ENCODE measurements around the gene COL6A6. TPM values are rescaled to one million over a fixed set of nuclear protein-coding genes. Genes with fewer than 3 reads are reported as not detected.

Gene COL6A6
- total and polyA plus RNA-seq, 8 donors: 7.0 TPM; not detected in 7

DNA sequence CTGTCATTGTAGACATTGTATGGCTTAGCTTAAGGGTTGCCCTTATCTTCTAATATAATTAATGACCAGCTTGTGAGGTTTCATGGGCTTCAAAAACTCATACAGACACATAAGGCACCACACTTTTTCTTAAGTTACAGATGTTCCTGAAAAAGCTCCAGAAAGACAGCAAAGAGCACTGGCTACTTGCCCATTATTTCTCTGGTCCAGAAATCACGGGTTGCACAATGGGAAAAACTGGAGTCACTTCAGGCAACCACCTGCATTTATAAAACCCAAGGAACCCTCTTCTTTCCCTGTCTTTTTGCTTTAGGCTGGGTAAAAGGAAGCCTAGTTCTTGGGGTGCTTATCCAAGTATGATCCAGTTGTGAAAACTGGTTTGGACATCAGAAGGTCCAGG is 2.3 kb upstream of the COL6A6 start:
- no peaks in the 10 kb centered on the region for H3K36me3 ChIP-seq
- H3K4me3 ChIP-seq: no peak overlapping the region
- H3K4me1 ChIP-seq: peaks cover 0 to 13% (median 4%) of the 10 kb centered on the region in 4 donors
- 50 to 65% (median 57%) methylated on average over 1 of the region's 1 CpG for WGBS, 5 donors
- H3K27me3 ChIP-seq: peaks cover 3 to 50% (median 23%) of the 10 kb centered on the region in 3 donors
- intact Hi-C loops (cut with DNase I; ENCODE audit: low total_unique reads): no loop called here
- DNase-seq: no peak
- TF ChIP-seq POLR2AphosphoS5 (IDR thresholded peaks at IDR 0.05): no peak
- no peak for TF ChIP-seq EP300 (IDR thresholded peaks at IDR 0.05)
- no peak for TF ChIP-seq POLR2A (IDR thresholded peaks at IDR 0.05)
- no peak for TF ChIP-seq CTCF (IDR thresholded peaks at IDR 0.05)
- H3K27ac ChIP-seq: no peak overlapping the region
- peaks cover 0 to 8% (median 2%) of the 10 kb centered on the region in 4 donors for H3K9me3 ChIP-seq

- Histone ChIP-seq H3K9me3 (peaks cover 0 to 8% (median 2%) of the 10 kb centered on the region in 4 donors), H3K27me3 (peaks cover 3 to 50% (median 23%) of the 10 kb centered on the region in 3 donors), H3K27ac (no peak overlapping the region), H3K4me3 (no peak overlapping the region), H3K4me1 (peaks cover 0 to 13% (median 4%) of the 10 kb centered on the region in 4 donors), H3K36me3 (no peaks in the 10 kb centered on the region)
- no peak for TF ChIP-seq POLR2AphosphoS5 (IDR thresholded peaks at IDR 0.05)
- TF ChIP-seq POLR2A (IDR thresholded peaks at IDR 0.05): no peak
- no peak for TF ChIP-seq CTCF (IDR thresholded peaks at IDR 0.05)
- no peak for TF ChIP-seq EP300 (IDR thresholded peaks at IDR 0.05)
- WGBS, 5 donors: 77 to 90% (median 81%) methylated on average over 2 of the region's 2 CpGs
- intact Hi-C loops (cut with DNase I; ENCODE audit: low total_unique reads): no loop called here
- no peak for DNase-seq
Measured at GRCh38 chr3:130515755-130516154, 1.2 kb upstream of the COL6A6 start.

DNA sequence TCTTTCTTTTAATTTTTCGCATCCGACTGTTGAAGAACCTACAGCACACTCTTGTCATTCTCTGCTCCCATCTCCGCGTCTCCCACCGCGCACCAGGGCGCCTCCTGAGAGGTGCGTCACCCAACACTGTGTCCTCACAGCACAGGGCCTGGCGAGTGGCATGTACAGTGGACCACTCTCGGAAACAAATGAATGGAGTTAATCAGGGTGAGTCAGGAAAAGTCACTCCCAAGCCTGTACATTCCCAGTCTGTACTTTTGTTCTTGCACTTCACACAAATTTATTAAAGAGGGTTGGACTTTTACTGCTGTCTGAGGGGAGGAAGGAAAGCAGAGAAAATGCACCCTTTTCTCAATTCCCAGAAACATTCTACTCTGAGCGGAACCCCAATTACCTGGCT is 625 bp downstream of the COL6A6 start:
- DNase-seq: peak in 1 of 2 donors; percentile 16
- 16 to 25% (median 24%) methylated on average over 11 of the region's 11 CpGs for WGBS, 5 donors
- peaks cover 3 to 56% (median 23%) of the 10 kb centered on the region in 3 donors for H3K27me3 ChIP-seq
- intact Hi-C loops (cut with DNase I; ENCODE audit: low total_unique reads): no loop called here
- H3K4me3 ChIP-seq: peak overlapping the region in 1 of 4 donors; percentile 25
- H3K9me3 ChIP-seq: peaks cover 0 to 8% (median 2%) of the 10 kb centered on the region in 4 donors
- no peak overlapping the region for H3K27ac ChIP-seq
- peaks cover 0 to 13% (median 4%) of the 10 kb centered on the region in 4 donors for H3K4me1 ChIP-seq
- TF ChIP-seq POLR2AphosphoS5 (IDR thresholded peaks at IDR 0.05) (no peak), POLR2A (IDR thresholded peaks at IDR 0.05) (no peak), CTCF (IDR thresholded peaks at IDR 0.05) (no peak), EP300 (IDR thresholded peaks at IDR 0.05) (no peak)
- H3K36me3 ChIP-seq: no peaks in the 10 kb centered on the region

DNA sequence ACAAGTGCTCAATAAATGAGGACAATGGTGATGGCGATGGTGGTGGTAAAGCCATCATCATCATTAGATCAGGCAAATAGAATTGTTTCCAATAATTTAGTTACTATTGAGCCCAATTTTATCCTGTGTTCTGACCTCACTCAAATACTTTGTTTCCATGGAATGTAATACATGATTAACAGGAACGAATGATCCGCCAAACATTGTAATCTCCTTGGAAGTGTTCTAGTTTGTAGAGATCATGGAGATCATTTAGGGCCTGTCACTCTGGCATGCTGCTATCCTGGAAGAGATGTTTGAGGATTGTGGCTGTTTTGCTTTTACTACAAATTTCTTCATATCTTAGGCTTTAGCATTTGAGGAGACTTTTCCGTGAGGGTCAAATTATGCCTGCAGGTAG is 2.8 kb downstream of the COL6A6 start:
- Histone ChIP-seq H3K4me3 (no peak overlapping the region), H3K27me3 (peaks cover 3 to 46% (median 23%) of the 10 kb centered on the region in 3 donors)

More for the DNA sequence above, 2.8 kb downstream of the COL6A6 start:
- Histone ChIP-seq H3K9me3 (peaks cover 0 to 2% (median 0%) of the 10 kb centered on the region in 4 donors), H3K27ac (no peak overlapping the region), H3K36me3 (no peaks in the 10 kb centered on the region), H3K4me1 (peaks cover 0 to 13% (median 4%) of the 10 kb centered on the region in 4 donors)
- intact Hi-C loops (cut with DNase I; ENCODE audit: low total_unique reads): no loop called here
- 77 to 87% (median 85%) methylated on average over 4 of the region's 4 CpGs for WGBS, 5 donors
- no peak for TF ChIP-seq POLR2AphosphoS5 (IDR thresholded peaks at IDR 0.05)
- TF ChIP-seq EP300 (IDR thresholded peaks at IDR 0.05): no peak
- TF ChIP-seq CTCF (IDR thresholded peaks at IDR 0.05): no peak
- no peak for TF ChIP-seq POLR2A (IDR thresholded peaks at IDR 0.05)
- no peak for DNase-seq

All from stomach (tissue), 9 donors.